GM23338 (cell line): Measurements from ENCODE around the gene LRRC42. TPM values are rescaled to one million over a fixed set of nuclear protein-coding genes. Genes with fewer than 3 reads are reported as not detected.

Source experiments
- CREB1 ChIP-seq: fragments of 250-450 bp; sonication (Bioruptor Pico); IDR thresholded peaks from 2 replicates; pipeline ENCODE4 v1.5.0; 2020; ENCODE audit warnings: low read depth, mild to moderate bottlenecking, moderate library complexity
- CTCF ChIP-seq, 2 experiments: fragments of 200-600 bp in 1 of 2; sonication (generic) in 1 of 2; conservative IDR thresholded peaks; 2 replicates each; pipeline versions ENCODE4 v1.5.1 to v1.6.1; 2016 to 2017; ENCODE audit warnings: antibody characterized with exemption in 2 of 2, low read depth in 2 of 2, mild to moderate bottlenecking in 2 of 2, moderate library complexity in 1 of 2
- ETS1 ChIP-seq: IDR thresholded peaks from 2 replicates; pipeline ENCODE4 v1.6.1; 2016; ENCODE audit warnings: antibody characterized with exemption
- EZH2 ChIP-seq: fragments of 200-600 bp; sonication (generic); IDR thresholded peaks from one replicate; pipeline ENCODE4 v1.8.0; 2017; ENCODE audit warnings: antibody characterized with exemption, mild to moderate bottlenecking, low read depth; ENCODE audit not compliant: unreplicated experiment
- EZH2phosphoT487 ChIP-seq: fragments of 200-600 bp; sonication (generic); IDR thresholded peaks from one replicate; pipeline ENCODE4 v1.8.1; 2018; ENCODE audit warnings: antibody characterized with exemption; ENCODE audit not compliant: unreplicated experiment
- POLR2AphosphoS5 ChIP-seq: IDR thresholded peaks from 2 replicates; pipeline ENCODE4 v1.6.1; 2016; ENCODE audit warnings: antibody characterized with exemption, low read depth
- REST ChIP-seq: IDR thresholded peaks from one replicate; pipeline ENCODE4 v1.6.1; 2018; ENCODE audit warnings: antibody characterized with exemption; ENCODE audit not compliant: unreplicated experiment
- ZNF114 ChIP-seq: fragments of 250-450 bp; sonication (Bioruptor Pico); IDR thresholded peaks from 2 replicates; pipeline ENCODE4 v1.5.0; 2020; ENCODE audit warnings: mild to moderate bottlenecking, moderate library complexity
- ZNF331 ChIP-seq: fragments of 250-450 bp; sonication (Bioruptor Pico); IDR thresholded peaks from 2 replicates; pipeline ENCODE4 v1.5.0; 2020; ENCODE audit warnings: low read depth, mild to moderate bottlenecking, moderate library complexity
- ZNF462 ChIP-seq: fragments of 250-450 bp; sonication (Bioruptor Pico); IDR thresholded peaks from 2 replicates; pipeline ENCODE4 v1.5.0; 2020; ENCODE audit warnings: mild to moderate bottlenecking, moderate library complexity
- polyA plus RNA-seq: library from polyadenylated mRNA; unstranded; fragments of >200 nt; fragmentation: Nextera tagmentation; extraction: Ambion mirVana; gene quantifications from 2 replicates; pipeline ENCODE4 v1.2.1, GENCODE V29; 2016
- total RNA-seq: library from RNA; depleted of rRNA; stranded (reverse); fragments of >200 nt; shearing (Covaris generic); gene quantifications from 2 replicates; pipeline ENCODE4 v1.2.3, GENCODE V29; 2014

Gene LRRC42
- total and polyA plus RNA-seq, 2 experiments from 2014 or later, result 25.9 to 48.1 TPM

GRCh38 chr1:54002544-54003248 is 56.5 kb downstream of the LRRC42 start (continued):
- TF ChIP-seq ZNF462 (CRISPR knock-in tag) (no peak), REST (no peak), CTCF (conservative IDR thresholded peaks at IDR 0.05; ENCODE audit: low read depth in 2 of 2) (no peak), POLR2AphosphoS5 (no peak), EZH2 (no peak), ETS1 (no peak), EZH2phosphoT487 (no peak), CREB1 (CRISPR knock-in tag) (no peak), ZNF114 (no peak), ZNF331 (CRISPR knock-in tag) (no peak)
